Mesothelial cell of epicardium (in vitro differentiated cells): ENCODE measurements around the gene DOCK10. TPM values are rescaled to one million over a fixed set of nuclear protein-coding genes. Genes with fewer than 3 reads are reported as not detected.

Source experiments
- DNase-seq, 2 experiments: peaks; one replicate each; pipeline ENCODE4 v3.0.0; 2021; ENCODE audit warnings: low spot score in 2 of 2; ENCODE audit not compliant: unreplicated experiment in 2 of 2
- H3K27ac Mint-ChIP-seq: 2 replicates; pipeline ENCODE4 v1.8.0; 2021; ENCODE audit warnings: mixed read lengths
- H3K27me3 Mint-ChIP-seq: 2 replicates; pipeline ENCODE4 v1.8.0; 2021; ENCODE audit warnings: low read depth, mixed read lengths
- H3K36me3 Mint-ChIP-seq: 2 replicates; pipeline ENCODE4 v1.8.0; 2021; ENCODE audit warnings: mixed read lengths
- H3K4me1 Mint-ChIP-seq: 2 replicates; pipeline ENCODE4 v1.8.0; 2021; ENCODE audit warnings: mixed read lengths
- H3K4me3 Mint-ChIP-seq: 2 replicates; pipeline ENCODE4 v1.8.0; 2021; ENCODE audit warnings: mild to moderate bottlenecking, moderate library complexity, mixed read lengths
- H3K9me3 Mint-ChIP-seq: 2 replicates; pipeline ENCODE4 v1.8.0; 2021; ENCODE audit warnings: mixed read lengths
- CTCF ChIP-seq: fragments of 200-600 bp; sonication (generic); IDR thresholded peaks from one replicate; pipeline ENCODE4 v1.5.0; 2021; ENCODE audit warnings: antibody characterized with exemption; ENCODE audit not compliant: unreplicated experiment
- total RNA-seq: library from RNA; stranded (reverse); gene quantifications from 3 replicates; pipeline ENCODE4 v1.2.1, GENCODE V29; 2021

DOCK10 gene
- total RNA-seq, 1 donor from 2014 or later, result 2.4 TPM

- no peak for DNase-seq
- Mint-ChIP-seq H3K9me3 (no peaks in the 10 kb centered on the region), H3K27ac (no peak overlapping the region), H3K4me3 (no peak overlapping the region), H3K4me1 (peaks cover 4% of the 10 kb centered on the region), H3K27me3 (peaks cover 20% of the 10 kb centered on the region), H3K36me3 (no peaks in the 10 kb centered on the region)
- no peak for TF ChIP-seq CTCF
Measured at GRCh38 chr2:224941960-224942359, 100.3 kb downstream of the DOCK10 start.

- Mint-ChIP-seq H3K4me3 (no peak overlapping the region), H3K9me3 (no peaks in the 10 kb centered on the region), H3K4me1 (peaks cover 4% of the 10 kb centered on the region), H3K36me3 (no peaks in the 10 kb centered on the region), H3K27ac (no peak overlapping the region), H3K27me3 (peaks cover 15% of the 10 kb centered on the region)
- no peak for TF ChIP-seq CTCF
- no peak for DNase-seq
Measured at GRCh38 chr2:224940618-224941017, 101.7 kb downstream of the DOCK10 start.

GRCh38 chr2:224938651-224939182 is 103.6 kb downstream of the DOCK10 start:
- no peak for DNase-seq
- H3K36me3 Mint-ChIP-seq, result no peaks in the 10 kb centered on the region
- H3K4me1 Mint-ChIP-seq, result peaks cover 8% of the 10 kb centered on the region
- H3K27me3 Mint-ChIP-seq, result peaks cover 4% of the 10 kb centered on the region
- no peaks in the 10 kb centered on the region for H3K9me3 Mint-ChIP-seq
- no peak overlapping the region for H3K27ac Mint-ChIP-seq
- TF ChIP-seq CTCF, result no peak
- no peak overlapping the region for H3K4me3 Mint-ChIP-seq

GRCh38 chr2:224937887-224938286 is 104.4 kb downstream of the DOCK10 start:
- Mint-ChIP-seq H3K27me3 (peaks cover 4% of the 10 kb centered on the region), H3K9me3 (no peaks in the 10 kb centered on the region), H3K36me3 (no peaks in the 10 kb centered on the region), H3K4me1 (peaks cover 8% of the 10 kb centered on the region), H3K27ac (no peak overlapping the region), H3K4me3 (no peak overlapping the region)
- DNase-seq, result no peak
- no peak for TF ChIP-seq CTCF

GRCh38 chr2:224934526-224935188 is 107.6 kb downstream of the DOCK10 start:
- Mint-ChIP-seq H3K27me3 (no peaks in the 10 kb centered on the region), H3K27ac (no peak overlapping the region), H3K4me3 (no peak overlapping the region), H3K4me1 (peaks cover 8% of the 10 kb centered on the region), H3K36me3 (no peaks in the 10 kb centered on the region), H3K9me3 (no peaks in the 10 kb centered on the region)
- no peak for TF ChIP-seq CTCF
- DNase-seq, result no peak

- Mint-ChIP-seq H3K4me1 (peaks cover 5% of the 10 kb centered on the region), H3K27ac (no peak overlapping the region), H3K9me3 (no peaks in the 10 kb centered on the region), H3K4me3 (no peak overlapping the region), H3K27me3 (no peaks in the 10 kb centered on the region), H3K36me3 (no peaks in the 10 kb centered on the region)
- no peak for TF ChIP-seq CTCF
- no peak for DNase-seq
Measured at GRCh38 chr2:224933431-224933830, 108.8 kb downstream of the DOCK10 start.
